GM23338 (cell line): ENCODE results near the gene LRCH3. TPM values are rescaled to one million over a fixed set of nuclear protein-coding genes. Genes with fewer than 3 reads are reported as not detected.

Source experiments
- ATAC-seq: fragments of 200-7000 bp; cut with Tn5 transposase; 3 replicates; pipeline ENCODE4 v1.9.1; 2020
- DNase-seq: peaks from one replicate; pipeline ENCODE4 v3.0.0-alpha.2; 2015; ENCODE audit warnings: low spot score
- H2AFZ ChIP-seq: fragments of 200-600 bp; sonication (generic); 2 replicates; pipeline ENCODE4 v1.8.0; 2016; ENCODE audit warnings: antibody characterized with exemption, mild to moderate bottlenecking, moderate library complexity
- H3F3A ChIP-seq: fragments of 200-600 bp; sonication (generic); replicated peaks from 2 replicates; pipeline ENCODE4 v1.8.0; 2017; ENCODE audit warnings: antibody characterized with exemption, mixed run types, low read depth
- H3K27ac ChIP-seq: fragments of 200-600 bp; sonication (generic); 2 replicates; pipeline ENCODE4 v1.6.1; 2016; ENCODE audit warnings: low read depth
- H3K27me3 ChIP-seq: fragments of 200-600 bp; sonication (generic); 2 replicates; pipeline ENCODE4 v1.8.0; 2016; ENCODE audit warnings: mild to moderate bottlenecking, mixed run types, moderate library complexity; ENCODE audit not compliant: insufficient read depth
- H3K36me3 ChIP-seq: fragments of 200-600 bp; sonication (generic); 2 replicates; pipeline ENCODE4 v1.8.0; 2016; ENCODE audit warnings: mild to moderate bottlenecking; ENCODE audit not compliant: insufficient read depth
- H3K4me1 ChIP-seq: fragments of 200-600 bp; sonication (generic); 2 replicates; pipeline ENCODE4 v1.8.0; 2016; ENCODE audit warnings: mild to moderate bottlenecking, moderate library complexity; ENCODE audit not compliant: insufficient read depth
- H3K4me2 ChIP-seq: fragments of 200-600 bp; sonication (generic); 2 replicates; pipeline ENCODE4 v1.7.1; 2017; ENCODE audit warnings: mixed run types
- H3K4me3 ChIP-seq: fragments of 200-600 bp; sonication (generic); 2 replicates; pipeline ENCODE4 v1.6.1; 2016; ENCODE audit warnings: mixed run types
- H3K79me2 ChIP-seq: fragments of 200-600 bp; sonication (generic); replicated peaks from 2 replicates; pipeline ENCODE4 v1.8.0; 2017; ENCODE audit warnings: mild to moderate bottlenecking; ENCODE audit not compliant: insufficient read depth
- H3K9me2 ChIP-seq: fragments of 200-600 bp; sonication (generic); 2 replicates; pipeline ENCODE4 v1.8.0; 2017; ENCODE audit not compliant: insufficient read depth
- H4K20me1 ChIP-seq: fragments of 200-600 bp; sonication (generic); replicated peaks from 2 replicates; pipeline ENCODE4 v1.8.0; 2017; ENCODE audit warnings: mild to moderate bottlenecking; ENCODE audit not compliant: insufficient read depth
- H3K27ac Mint-ChIP-seq: 2 replicates; pipeline ENCODE4 v1.8.0; 2020; ENCODE audit warnings: inconsistent platforms, mild to moderate bottlenecking, moderate library complexity, mixed read lengths
- H3K27me3 Mint-ChIP-seq: 3 replicates; pipeline ENCODE4 v1.8.0; 2022; ENCODE audit warnings: low read depth, mild to moderate bottlenecking, moderate library complexity, mixed read lengths, inconsistent platforms; ENCODE audit not compliant: insufficient read depth, poor library complexity
- H3K36me3 Mint-ChIP-seq: 3 replicates; pipeline ENCODE4 v1.8.0; 2021; ENCODE audit warnings: low read depth, mild to moderate bottlenecking, inconsistent platforms, moderate library complexity, mixed read lengths
- H3K4me1 Mint-ChIP-seq: 3 replicates; pipeline ENCODE4 v1.8.0; 2020; ENCODE audit warnings: mild to moderate bottlenecking, inconsistent platforms, mixed read lengths
- H3K4me3 Mint-ChIP-seq: 3 replicates; pipeline ENCODE4 v1.8.0; 2021; ENCODE audit warnings: moderate library complexity, mild to moderate bottlenecking, inconsistent platforms, mixed read lengths
- H3K9me3 Mint-ChIP-seq: 3 replicates; pipeline ENCODE4 v1.8.0; 2020; ENCODE audit warnings: moderate library complexity, mild to moderate bottlenecking, inconsistent platforms, mixed read lengths
- CREB1 ChIP-seq: fragments of 250-450 bp; sonication (Bioruptor Pico); IDR thresholded peaks from 2 replicates; pipeline ENCODE4 v1.5.0; 2020; ENCODE audit warnings: low read depth, mild to moderate bottlenecking, moderate library complexity
- CTCF ChIP-seq, 2 experiments: fragments of 200-600 bp in 1 of 2; sonication (generic) in 1 of 2; conservative IDR thresholded peaks; 2 replicates each; pipeline versions ENCODE4 v1.5.1 to v1.6.1; 2016 to 2017; ENCODE audit warnings: antibody characterized with exemption in 2 of 2, low read depth in 2 of 2, mild to moderate bottlenecking in 2 of 2, moderate library complexity in 1 of 2
- EZH2 ChIP-seq: fragments of 200-600 bp; sonication (generic); IDR thresholded peaks from one replicate; pipeline ENCODE4 v1.8.0; 2017; ENCODE audit warnings: antibody characterized with exemption, mild to moderate bottlenecking, low read depth; ENCODE audit not compliant: unreplicated experiment
- EZH2phosphoT487 ChIP-seq: fragments of 200-600 bp; sonication (generic); IDR thresholded peaks from one replicate; pipeline ENCODE4 v1.8.1; 2018; ENCODE audit warnings: antibody characterized with exemption; ENCODE audit not compliant: unreplicated experiment
- JUNB ChIP-seq: IDR thresholded peaks from one replicate; pipeline ENCODE4 v1.6.1; 2016; ENCODE audit warnings: antibody characterized with exemption; ENCODE audit not compliant: unreplicated experiment
- NANOG ChIP-seq: IDR thresholded peaks from 2 replicates; pipeline ENCODE4 v1.6.1; 2016; ENCODE audit warnings: antibody characterized with exemption, borderline replicate concordance
- POLR2AphosphoS5 ChIP-seq: IDR thresholded peaks from 2 replicates; pipeline ENCODE4 v1.6.1; 2016; ENCODE audit warnings: antibody characterized with exemption, low read depth
- STAT1 ChIP-seq: IDR thresholded peaks from one replicate; pipeline ENCODE4 v1.6.1; 2016; ENCODE audit warnings: antibody characterized with exemption; ENCODE audit not compliant: unreplicated experiment
- ZNF114 ChIP-seq: fragments of 250-450 bp; sonication (Bioruptor Pico); IDR thresholded peaks from 2 replicates; pipeline ENCODE4 v1.5.0; 2020; ENCODE audit warnings: mild to moderate bottlenecking, moderate library complexity
- ZNF331 ChIP-seq: fragments of 250-450 bp; sonication (Bioruptor Pico); IDR thresholded peaks from 2 replicates; pipeline ENCODE4 v1.5.0; 2020; ENCODE audit warnings: low read depth, mild to moderate bottlenecking, moderate library complexity
- polyA plus RNA-seq: library from polyadenylated mRNA; unstranded; fragments of >200 nt; fragmentation: Nextera tagmentation; extraction: Ambion mirVana; gene quantifications from 2 replicates; pipeline ENCODE4 v1.2.1, GENCODE V29; 2016
- total RNA-seq: library from RNA; depleted of rRNA; stranded (reverse); fragments of >200 nt; shearing (Covaris generic); gene quantifications from 2 replicates; pipeline ENCODE4 v1.2.3, GENCODE V29; 2014
- TF ChIP-seq, protein P1 (sequence below): IDR thresholded peaks from one replicate; pipeline ENCODE4 v1.6.1; 2018; ENCODE audit warnings: antibody characterized with exemption; ENCODE audit not compliant: unreplicated experiment
- TF ChIP-seq, protein P2 (sequence below): IDR thresholded peaks from 2 replicates; pipeline ENCODE4 v1.6.1; 2016; ENCODE audit warnings: antibody characterized with exemption

LRCH3 gene
- total and polyA plus RNA-seq, 2 experiments from 2014 or later = 22.9 to 60.0 TPM

DNA sequence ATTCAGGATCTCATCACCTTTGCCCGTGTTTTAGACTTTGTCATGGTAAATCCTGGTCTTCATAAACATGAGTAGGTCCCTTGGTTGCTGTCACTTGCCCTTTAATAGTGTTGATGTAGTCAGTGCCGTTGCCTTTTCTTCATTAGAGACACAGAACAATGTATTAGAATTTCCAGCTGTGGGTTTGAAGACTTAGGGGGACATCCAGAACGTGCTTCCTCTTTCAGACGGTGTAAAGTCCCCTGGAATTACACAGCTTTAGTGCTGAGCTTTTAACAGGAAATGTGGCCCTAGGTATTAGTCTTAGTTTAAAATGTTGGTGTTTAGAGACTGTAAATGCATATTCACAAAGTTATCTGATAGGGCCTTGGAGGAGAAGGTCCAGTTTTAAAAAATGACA is 8.8 kb upstream of the LRCH3 start:
- Mint-ChIP-seq H3K4me3 (no peak overlapping the region), H3K4me1 (no peaks in the 10 kb centered on the region), H3K27ac (no peak overlapping the region), H3K9me3 (no peaks in the 10 kb centered on the region; the same call in 2 of the 3 replicates), H3K27me3 (no peaks in the 10 kb centered on the region), H3K36me3 (peaks cover 30% of the 10 kb centered on the region; the same call in 2 of the 3 replicates)
- H4K20me1 ChIP-seq = no peaks in the 10 kb centered on the region
- no peaks in the 10 kb centered on the region for H3K4me1 ChIP-seq
- ATAC-seq (no peak), DNase-seq (no peak)
- H3K4me3 ChIP-seq = no peak overlapping the region
- no peak overlapping the region for H3K4me2 ChIP-seq
- H3K9me2 ChIP-seq = no peaks in the 10 kb centered on the region
- H3K27me3 ChIP-seq = no peaks in the 10 kb centered on the region
- H3K36me3 ChIP-seq = 0 out of 2 replicates have a peak, but pooled peaks cover 6% of the 10 kb centered on the region
- TF ChIP-seq EZH2phosphoT487 (no peak), NANOG (no peak), CREB1 (CRISPR knock-in tag) (no peak), ZNF114 (CRISPR knock-in tag) (no peak)
- H2AFZ ChIP-seq = no peak overlapping the region
- no peaks in the 10 kb centered on the region for H3K79me2 ChIP-seq
- H3F3A ChIP-seq = no peaks in the 10 kb centered on the region
- H3K27ac ChIP-seq = no peak overlapping the region

GRCh38 chr3:197784019-197784585 is 7.0 kb upstream of the LRCH3 start:
- DNase-seq = no peak
- TF ChIP-seq CTCF (conservative IDR thresholded peaks at IDR 0.05; ENCODE audit: low read depth in 2 of 2) (no peak), ZNF331 (CRISPR knock-in tag) (no peak), EZH2phosphoT487 (no peak), JUNB (no peak), ZNF114 (CRISPR knock-in tag) (no peak), STAT1 (no peak), EZH2 (no peak), POLR2AphosphoS5 (no peak)
- TF ChIP-seq, protein P1, sequence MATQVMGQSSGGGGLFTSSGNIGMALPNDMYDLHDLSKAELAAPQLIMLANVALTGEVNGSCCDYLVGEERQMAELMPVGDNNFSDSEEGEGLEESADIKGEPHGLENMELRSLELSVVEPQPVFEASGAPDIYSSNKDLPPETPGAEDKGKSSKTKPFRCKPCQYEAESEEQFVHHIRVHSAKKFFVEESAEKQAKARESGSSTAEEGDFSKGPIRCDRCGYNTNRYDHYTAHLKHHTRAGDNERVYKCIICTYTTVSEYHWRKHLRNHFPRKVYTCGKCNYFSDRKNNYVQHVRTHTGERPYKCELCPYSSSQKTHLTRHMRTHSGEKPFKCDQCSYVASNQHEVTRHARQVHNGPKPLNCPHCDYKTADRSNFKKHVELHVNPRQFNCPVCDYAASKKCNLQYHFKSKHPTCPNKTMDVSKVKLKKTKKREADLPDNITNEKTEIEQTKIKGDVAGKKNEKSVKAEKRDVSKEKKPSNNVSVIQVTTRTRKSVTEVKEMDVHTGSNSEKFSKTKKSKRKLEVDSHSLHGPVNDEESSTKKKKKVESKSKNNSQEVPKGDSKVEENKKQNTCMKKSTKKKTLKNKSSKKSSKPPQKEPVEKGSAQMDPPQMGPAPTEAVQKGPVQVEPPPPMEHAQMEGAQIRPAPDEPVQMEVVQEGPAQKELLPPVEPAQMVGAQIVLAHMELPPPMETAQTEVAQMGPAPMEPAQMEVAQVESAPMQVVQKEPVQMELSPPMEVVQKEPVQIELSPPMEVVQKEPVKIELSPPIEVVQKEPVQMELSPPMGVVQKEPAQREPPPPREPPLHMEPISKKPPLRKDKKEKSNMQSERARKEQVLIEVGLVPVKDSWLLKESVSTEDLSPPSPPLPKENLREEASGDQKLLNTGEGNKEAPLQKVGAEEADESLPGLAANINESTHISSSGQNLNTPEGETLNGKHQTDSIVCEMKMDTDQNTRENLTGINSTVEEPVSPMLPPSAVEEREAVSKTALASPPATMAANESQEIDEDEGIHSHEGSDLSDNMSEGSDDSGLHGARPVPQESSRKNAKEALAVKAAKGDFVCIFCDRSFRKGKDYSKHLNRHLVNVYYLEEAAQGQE = no peak
- TF ChIP-seq, protein P2, sequence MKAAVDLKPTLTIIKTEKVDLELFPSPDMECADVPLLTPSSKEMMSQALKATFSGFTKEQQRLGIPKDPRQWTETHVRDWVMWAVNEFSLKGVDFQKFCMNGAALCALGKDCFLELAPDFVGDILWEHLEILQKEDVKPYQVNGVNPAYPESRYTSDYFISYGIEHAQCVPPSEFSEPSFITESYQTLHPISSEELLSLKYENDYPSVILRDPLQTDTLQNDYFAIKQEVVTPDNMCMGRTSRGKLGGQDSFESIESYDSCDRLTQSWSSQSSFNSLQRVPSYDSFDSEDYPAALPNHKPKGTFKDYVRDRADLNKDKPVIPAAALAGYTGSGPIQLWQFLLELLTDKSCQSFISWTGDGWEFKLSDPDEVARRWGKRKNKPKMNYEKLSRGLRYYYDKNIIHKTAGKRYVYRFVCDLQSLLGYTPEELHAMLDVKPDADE = no peak

More at GRCh38 chr3:197784019-197784585, 7.0 kb upstream of the LRCH3 start:
- H3K9me3 Mint-ChIP-seq = no peaks in the 10 kb centered on the region; the same call in 2 of the 3 replicates
- H4K20me1 ChIP-seq = no peaks in the 10 kb centered on the region
- peaks cover 16% of the 10 kb centered on the region; the same call in 2 of the 3 replicates for H3K36me3 Mint-ChIP-seq
- no peaks in the 10 kb centered on the region for H3K27me3 ChIP-seq
- no peaks in the 10 kb centered on the region for H3F3A ChIP-seq
- no peaks in the 10 kb centered on the region for H3K79me2 ChIP-seq
- H3K27me3 Mint-ChIP-seq = no peaks in the 10 kb centered on the region
- no peak overlapping the region for H3K4me3 Mint-ChIP-seq
- no peak overlapping the region for H3K27ac Mint-ChIP-seq
- H3K4me2 ChIP-seq = no peak overlapping the region
- no peaks in the 10 kb centered on the region for H3K4me1 ChIP-seq
- no peak overlapping the region for H3K27ac ChIP-seq
- no peak for ATAC-seq
- H3K9me2 ChIP-seq = no peaks in the 10 kb centered on the region
- no peaks in the 10 kb centered on the region for H3K36me3 ChIP-seq
- H2AFZ ChIP-seq = no peak overlapping the region
- no peaks in the 10 kb centered on the region for H3K4me1 Mint-ChIP-seq
- no peak overlapping the region for H3K4me3 ChIP-seq
